Right lobe of liver (tissue), 6 donors: ENCODE results near the gene UFC1. TPM values are rescaled to one million over a fixed set of nuclear protein-coding genes. Genes with fewer than 3 reads are reported as not detected.

Source experiments
- ATAC-seq, 4 donors: fragments of 200-7000 bp; cut with Tn5 transposase; one replicate each; pipeline ENCODE4 v1.9.1; 2020; ENCODE audit warnings: mild to moderate bottlenecking in 4 of 4, moderate library complexity in 4 of 4
- DNase-seq, 3 donors: peaks; one replicate each; pipeline ENCODE4 v3.0.0-alpha.2; 2020
- H3K27ac ChIP-seq, 3 donors: fragments of 200-600 bp; one replicate each; pipeline ENCODE4 v1.8.0; 2022
- H3K27me3 ChIP-seq, 2 donors: fragments of 200-600 bp; one replicate each; pipeline ENCODE4 v1.8.0; 2022
- H3K36me3 ChIP-seq, 4 donors: fragments of 200-600 bp; sonication (generic) in 1 of 4; one replicate each; pipeline versions ENCODE4 v1.5.1 to v1.8.0; 2017 to 2022; ENCODE audit warnings: control low read depth in 1 of 4
- H3K4me1 ChIP-seq, 4 donors: fragments of 200-600 bp; sonication (generic) in 1 of 4; one replicate each; pipeline versions ENCODE4 v1.5.1 to v1.8.0; 2017 to 2022; ENCODE audit warnings: control low read depth in 1 of 4
- H3K4me3 ChIP-seq, 3 donors: fragments of 200-600 bp; one replicate each; pipeline ENCODE4 v1.8.0; 2022
- H3K9me3 ChIP-seq, 4 donors: fragments of 200-600 bp; sonication (generic) in 1 of 4; one replicate each; pipeline versions ENCODE4 v1.5.1 to v1.8.0; 2017 to 2022; ENCODE audit warnings: control low read depth in 1 of 4
- POLR2A ChIP-seq: fragments of 450-650 bp; IDR thresholded peaks from one replicate; pipeline ENCODE4 v1.6.1; 2017; ENCODE audit warnings: antibody characterized with exemption, mild to moderate bottlenecking
- WGBS: methylation state at CpG from one replicate; pipeline ENCODE4 v1.1.6; 2018; ENCODE audit warnings: low coverage, low lambda C conversion rate; ENCODE audit not compliant: insufficient coverage; ENCODE audit errors: missing lambda C conversion rate; 5-methylcytosine and 5-hydroxymethylcytosine counted together
- intact Hi-C, 2 donors: fragments of 100-400 bp; cut with DNase I; formaldehyde crosslinking; loops; one replicate each; pipeline versions ENCODE4 v1.11.2 to v1.14.1; 2022
- total RNA-seq, 6 experiments: library from RNA; depleted of rRNA in 2 of 6; stranded (reverse); fragments of >200 nt in 2 of 6; fragmentation: NEBNext Ultra II Directional in 3 of 6; extraction: Animal tissue kit (Norgen Biotek cat#: 25700) in 3 of 6; gene quantifications; one replicate each; pipeline versions ENCODE4 v1.1.0 to v1.2.4, GENCODE V29; 2016 to 2023
- TF ChIP-seq, protein P1 (sequence below), 4 donors: fragments of 200-600 bp in 3 of 4; fragments of 450-650 bp in 1 of 4; IDR thresholded peaks; one replicate each; pipeline versions ENCODE4 v1.5.1 to v1.8.0; 2016 to 2022; ENCODE audit warnings: antibody characterized with exemption in 4 of 4, mild to moderate bottlenecking in 2 of 4
- donor health status: DM: no; HTN: yes; CAD: no.
- donor health status: DM: no; HTN: no; CAD: no.
- donor health status: DM: no; HTN: no; CAD: no.
- donor health status: DM: no; HTN: yes; CAD: no.
- donor health status: DM: no; HTN: yes; CAD: no.

UFC1 gene
- total RNA-seq, 6 experiments from 2014 or later = 24.6 to 37.7 (median 35.3) TPM

DNA sequence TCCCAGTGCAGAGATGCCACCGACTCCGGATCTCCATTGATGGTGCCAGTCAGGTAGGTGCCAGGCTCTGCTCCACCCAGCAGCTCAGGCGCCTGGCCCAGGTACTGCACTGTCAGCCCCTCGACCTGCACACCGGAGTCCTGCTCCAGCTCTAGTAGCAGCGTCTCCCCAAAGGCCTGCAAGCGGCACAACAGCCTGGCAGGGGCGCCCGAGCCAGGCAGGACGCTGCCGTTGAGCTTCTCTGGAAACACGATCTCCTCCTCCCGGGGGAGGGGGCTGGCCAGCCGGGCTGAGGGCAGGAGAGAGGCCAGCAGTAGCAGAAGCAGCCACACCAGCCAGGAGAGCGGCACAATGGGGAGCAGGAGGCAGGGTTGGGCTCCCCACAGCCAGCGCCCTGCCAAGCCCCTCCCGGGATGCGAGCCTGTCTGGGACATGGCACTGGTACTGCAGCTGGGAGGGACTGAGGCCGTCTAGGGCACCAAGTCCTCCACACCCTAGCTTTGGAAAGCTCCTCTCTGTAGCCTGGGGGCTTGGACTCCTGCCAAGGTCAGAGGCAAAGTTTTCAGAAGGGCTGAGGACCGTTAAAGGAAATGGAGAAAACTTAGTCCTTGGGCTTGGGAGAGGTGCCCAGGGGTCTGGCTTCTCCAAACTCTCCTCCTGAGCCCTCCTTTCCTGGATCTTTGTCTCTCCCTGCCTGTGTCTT lies 44.6 kb downstream of the UFC1 start:
- peak overlapping the region; percentile 19 to 38 (median 23) for H3K4me3 ChIP-seq
- peak in 1 of 3 donors; percentile 30 for DNase-seq
- H3K4me1 ChIP-seq = peaks cover 0 to 27% (median 14%) of the 10 kb centered on the region in 4 donors
- ATAC-seq = no peak
- H3K27ac ChIP-seq = peak overlapping the region; percentile 55 to 95 (median 92)
- WGBS = 13% methylated on average over 7 of the region's 20 CpGs
- H3K27me3 ChIP-seq = no peaks in the 10 kb centered on the region
- peaks cover 0 to under 1% (median 0%) of the 10 kb centered on the region in 4 donors for H3K36me3 ChIP-seq
- intact Hi-C loops = loop anchor here (10.0 kb wide), 2 partner anchors 176 to 186 kb away; no protein-coding TSS in a partner anchor
- TF ChIP-seq POLR2A = no peak
- H3K9me3 ChIP-seq = no peaks in the 10 kb centered on the region

DNA sequence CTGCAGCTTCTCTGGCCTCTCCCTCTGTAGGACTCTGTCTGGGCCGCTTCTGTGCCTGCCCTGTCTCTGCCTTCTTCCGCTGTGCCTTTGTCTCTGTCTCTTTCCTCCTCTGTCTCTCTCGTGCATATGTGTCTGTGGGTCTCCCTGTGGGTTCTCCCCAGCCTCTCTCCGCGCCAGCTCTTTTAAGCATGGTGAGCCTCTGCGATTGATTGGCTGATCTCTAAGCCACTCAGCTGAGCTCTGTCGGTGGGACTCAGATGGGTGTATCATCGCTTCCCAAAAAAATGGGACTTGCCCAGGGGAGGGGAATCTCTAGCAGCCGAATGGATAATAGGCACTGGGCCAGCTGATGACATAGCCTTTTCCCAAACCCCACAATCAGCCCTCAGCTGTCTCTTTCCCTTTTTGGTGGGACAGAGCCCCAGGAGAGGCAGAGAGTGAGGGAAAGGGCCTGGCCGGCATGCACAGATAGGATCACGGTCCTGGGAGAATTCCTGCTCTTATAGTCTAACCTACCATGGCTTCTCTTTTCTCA lies 45.2 kb downstream of the UFC1 start, which contains the start of gene ADAMTS4:
Gene ADAMTS4 (minus strand): TSS at position 158 of the 535 bp plus-strand sequence. CDS start 427 bp downstream, outside the sequence.
- Histone ChIP-seq H3K27me3 (no peaks in the 10 kb centered on the region), H3K9me3 (no peaks in the 10 kb centered on the region), H3K27ac (peak within 1 kb of the TSS; percentile 55 to 95 (median 92)), H3K36me3 (peaks cover 0 to 6% (median under 1%) of the 10 kb centered on the region in 4 donors), H3K4me1 (peaks cover 0 to 28% (median 11%) of the 10 kb centered on the region in 4 donors), H3K4me3 (peak within 1 kb of the TSS; percentile 19 to 38 (median 23))
- intact Hi-C loops = loop anchor here (10.0 kb wide), 2 partner anchors 176 to 186 kb away; no protein-coding TSS in a partner anchor
- TF ChIP-seq, protein P1, sequence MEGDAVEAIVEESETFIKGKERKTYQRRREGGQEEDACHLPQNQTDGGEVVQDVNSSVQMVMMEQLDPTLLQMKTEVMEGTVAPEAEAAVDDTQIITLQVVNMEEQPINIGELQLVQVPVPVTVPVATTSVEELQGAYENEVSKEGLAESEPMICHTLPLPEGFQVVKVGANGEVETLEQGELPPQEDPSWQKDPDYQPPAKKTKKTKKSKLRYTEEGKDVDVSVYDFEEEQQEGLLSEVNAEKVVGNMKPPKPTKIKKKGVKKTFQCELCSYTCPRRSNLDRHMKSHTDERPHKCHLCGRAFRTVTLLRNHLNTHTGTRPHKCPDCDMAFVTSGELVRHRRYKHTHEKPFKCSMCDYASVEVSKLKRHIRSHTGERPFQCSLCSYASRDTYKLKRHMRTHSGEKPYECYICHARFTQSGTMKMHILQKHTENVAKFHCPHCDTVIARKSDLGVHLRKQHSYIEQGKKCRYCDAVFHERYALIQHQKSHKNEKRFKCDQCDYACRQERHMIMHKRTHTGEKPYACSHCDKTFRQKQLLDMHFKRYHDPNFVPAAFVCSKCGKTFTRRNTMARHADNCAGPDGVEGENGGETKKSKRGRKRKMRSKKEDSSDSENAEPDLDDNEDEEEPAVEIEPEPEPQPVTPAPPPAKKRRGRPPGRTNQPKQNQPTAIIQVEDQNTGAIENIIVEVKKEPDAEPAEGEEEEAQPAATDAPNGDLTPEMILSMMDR (IDR thresholded peaks at IDR 0.05) = no peak
- peak; percentile 73 for TF ChIP-seq POLR2A
- 59% methylated on average over 5 of the region's 11 CpGs for WGBS
- ATAC-seq (peak in 1 of 4 donors; percentile 3), DNase-seq (peak in 1 of 3 donors; percentile 49)

DNA sequence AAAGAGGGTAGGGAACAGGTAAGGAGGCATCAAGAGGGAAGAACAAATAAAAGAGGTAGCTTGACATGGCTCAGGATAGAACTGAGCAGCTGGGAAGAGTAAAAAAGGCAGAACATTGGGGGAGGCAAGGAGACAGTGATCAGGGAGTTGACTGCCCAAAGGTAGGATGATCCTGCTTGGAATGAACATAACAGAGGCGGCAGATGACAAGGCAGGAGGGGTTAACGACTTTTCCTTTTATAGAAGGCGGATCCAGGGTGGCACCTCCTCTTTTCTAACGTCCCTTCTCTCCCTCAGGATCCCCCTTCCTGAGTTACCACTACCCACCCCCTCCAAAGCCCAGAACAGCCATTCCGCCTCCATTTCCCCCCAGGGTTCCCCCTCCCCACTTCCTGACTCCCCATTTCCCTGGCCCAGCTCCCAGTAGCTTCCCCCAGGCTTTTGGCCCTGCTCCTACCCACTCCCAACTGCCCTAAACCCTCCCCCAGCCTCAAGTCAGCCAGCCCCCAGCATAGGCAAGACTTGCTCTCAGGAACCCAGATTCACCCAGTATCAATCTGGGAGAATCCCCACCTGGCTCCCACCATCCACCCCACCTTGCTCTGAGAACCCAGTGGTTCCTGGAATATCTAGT lies 45.8 kb downstream of the UFC1 start:
- intact Hi-C loops = loop anchor here (10.0 kb wide), 2 partner anchors 175 to 185 kb away; no protein-coding TSS in a partner anchor
- Histone ChIP-seq H3K4me3 (no peak overlapping the region), H3K36me3 (peaks cover 0 to 11% (median 4%) of the 10 kb centered on the region in 4 donors), H3K9me3 (no peaks in the 10 kb centered on the region), H3K4me1 (peaks cover 0 to 24% (median 8%) of the 10 kb centered on the region in 4 donors), H3K27ac (peak overlapping the region; percentile 55 to 95 (median 92)), H3K27me3 (no peaks in the 10 kb centered on the region)
- DNase-seq (no peak), ATAC-seq (no peak)
- WGBS = 62% methylated on average over 5 of the region's 5 CpGs
- TF ChIP-seq, protein P1 (IDR thresholded peaks at IDR 0.05) = no peak
- TF ChIP-seq POLR2A = no peak

DNA sequence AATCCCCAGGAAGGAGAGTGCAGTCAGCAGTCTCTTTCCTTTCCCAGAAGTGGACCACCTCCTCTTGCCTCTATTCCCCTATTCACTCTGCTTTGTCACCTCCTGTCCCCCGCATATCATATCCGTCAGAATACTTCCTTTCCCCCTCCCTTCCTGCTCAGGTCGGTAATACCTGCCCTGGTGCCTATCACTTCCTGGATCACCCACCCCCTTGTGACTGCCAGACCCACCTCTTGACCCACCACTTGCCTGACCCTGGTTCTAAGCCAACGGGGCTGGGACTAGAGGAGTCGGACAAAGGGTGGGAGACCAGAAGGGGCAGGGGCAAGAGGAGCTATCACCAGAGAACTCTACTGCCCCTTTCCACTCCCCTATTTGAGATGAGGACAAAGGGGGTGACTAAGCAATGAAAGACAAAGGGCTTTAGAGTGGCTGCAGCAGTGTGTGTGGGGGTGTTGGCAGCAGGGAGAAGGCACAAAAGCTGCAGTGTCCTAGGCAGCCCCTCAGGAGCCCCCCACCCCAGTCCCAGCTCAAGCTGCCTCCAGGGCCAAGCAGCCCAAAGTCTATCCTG lies 46.7 kb downstream of the UFC1 start:
- Histone ChIP-seq H3K9me3 (no peaks in the 10 kb centered on the region), H3K27ac (peak overlapping the region; percentile 92 to 96 (median 95)), H3K4me3 (no peak overlapping the region), H3K4me1 (peaks cover 0 to 24% (median 8%) of the 10 kb centered on the region in 4 donors), H3K36me3 (peaks cover 0 to 14% (median 5%) of the 10 kb centered on the region in 4 donors), H3K27me3 (no peaks in the 10 kb centered on the region)
- WGBS = 51% methylated on average over 4 of the region's 5 CpGs
- intact Hi-C loops = no loop called here
- ATAC-seq = no peak
- no peak for DNase-seq
- TF ChIP-seq, protein P1 (IDR thresholded peaks at IDR 0.05) = no peak
- no peak for TF ChIP-seq POLR2A
